Caco-2 (cell line): ENCODE results near the gene ULK2. TPM values are rescaled to one million over a fixed set of nuclear protein-coding genes. Genes with fewer than 3 reads are reported as not detected.

Experiments
- BruUV-seq: library from RNA; stranded (reverse); fragments of 400-500 nt; replicated peaks from 2 replicates; lab custom pipeline; 2021; lab: Mats Ljungman, UMichigan
- CTCF ChIA-PET: fragments of 300-600 bp; sonication (Branson Sonifier 250); formaldehyde crosslinking; loops from one replicate; lab custom pipeline; 2022; ENCODE audit warnings: antibody characterized with exemption; lab: Charles Lee
- POLR2A ChIA-PET: fragments of 300-600 bp; sonication (Branson Sonifier 250); formaldehyde crosslinking; loops from one replicate; lab custom pipeline; 2022; ENCODE audit warnings: antibody characterized with exemption; lab: Charles Lee
- DNase-seq, 2 experiments: peaks; one replicate each; pipeline versions ENCODE4 v3.0.0 to v3.0.0-alpha.2; 2020 to 2022
- H3K27me3 ChIP-seq: replicated peaks from 2 replicates; pipeline ENCODE4 v1.6.0; 2011; ENCODE audit warnings: low read length; ENCODE audit not compliant: control insufficient read depth, insufficient read depth
- H3K36me3 ChIP-seq: 2 replicates; pipeline ENCODE4 v1.5.1; 2011; ENCODE audit warnings: low read length; ENCODE audit not compliant: control insufficient read depth, insufficient read depth
- H3K4me1 ChIP-seq: fragments of 250-450 bp; sonication (Bioruptor Pico); 2 replicates; pipeline ENCODE4 v1.5.1; 2020; ENCODE audit warnings: mild to moderate bottlenecking
- H3K4me3 ChIP-seq: 2 replicates; pipeline ENCODE4 v1.5.1; 2011; ENCODE audit warnings: low read depth, mild to moderate bottlenecking, control low read depth, low read length
- H3K9me3 ChIP-seq: fragments of 250-450 bp; sonication (Bioruptor Pico); 2 replicates; pipeline ENCODE4 v1.5.1; 2020; ENCODE audit warnings: mild to moderate bottlenecking, moderate library complexity
- H3K27ac Mint-ChIP-seq: one replicate; pipeline ENCODE4 v1.8.0; 2022; ENCODE audit warnings: mixed read lengths; ENCODE audit not compliant: unreplicated experiment
- H3K27me3 Mint-ChIP-seq: one replicate; pipeline ENCODE4 v1.8.0; 2022; ENCODE audit warnings: mixed read lengths; ENCODE audit not compliant: insufficient read depth, unreplicated experiment
- H3K36me3 Mint-ChIP-seq: one replicate; pipeline ENCODE4 v1.8.0; 2022; ENCODE audit warnings: mild to moderate bottlenecking, mixed read lengths; ENCODE audit not compliant: insufficient read depth, unreplicated experiment
- H3K4me1 Mint-ChIP-seq: one replicate; pipeline ENCODE4 v1.8.0; 2022; ENCODE audit warnings: low read depth, mixed read lengths; ENCODE audit not compliant: unreplicated experiment
- H3K4me3 Mint-ChIP-seq: one replicate; pipeline ENCODE4 v1.8.0; 2022; ENCODE audit warnings: mild to moderate bottlenecking, moderate library complexity, mixed read lengths; ENCODE audit not compliant: unreplicated experiment
- H3K9me3 Mint-ChIP-seq: one replicate; pipeline ENCODE4 v1.8.0; 2022; ENCODE audit warnings: mixed read lengths; ENCODE audit not compliant: unreplicated experiment
- intact Hi-C: fragments of 100-400 bp; cut with micrococcal nuclease; formaldehyde crosslinking; loops from one replicate; pipeline ENCODE4 v1.10.0; 2022; ENCODE audit not compliant: unreplicated experiment
- total RNA-seq: library from RNA; stranded (reverse); gene quantifications from 2 replicates; pipeline ENCODE4 v1.2.3, GENCODE V29; 2022
- TF ChIP-seq, protein P1 (sequence below), 2 experiments: fragments of 200-600 bp in 1 of 2; IDR thresholded peaks; 1 replicate in 1 of 2; 2 replicates in 1 of 2; pipeline versions ENCODE4 v1.5.1 to v1.8.0; 2011 to 2022; ENCODE audit warnings: antibody characterized with exemption in 1 of 2, control low read depth in 1 of 2, inconsistent platforms in 1 of 2, low read depth in 1 of 2, low read length in 1 of 2, mild to moderate bottlenecking in 1 of 2, moderate library complexity in 1 of 2; ENCODE audit not compliant: insufficient read depth in 1 of 2, severe bottlenecking in 1 of 2, unreplicated experiment in 1 of 2

ULK2 gene
- total RNA-seq, 1 experiment from 2014 or later: 9.2 TPM

- TF ChIP-seq, protein P1, sequence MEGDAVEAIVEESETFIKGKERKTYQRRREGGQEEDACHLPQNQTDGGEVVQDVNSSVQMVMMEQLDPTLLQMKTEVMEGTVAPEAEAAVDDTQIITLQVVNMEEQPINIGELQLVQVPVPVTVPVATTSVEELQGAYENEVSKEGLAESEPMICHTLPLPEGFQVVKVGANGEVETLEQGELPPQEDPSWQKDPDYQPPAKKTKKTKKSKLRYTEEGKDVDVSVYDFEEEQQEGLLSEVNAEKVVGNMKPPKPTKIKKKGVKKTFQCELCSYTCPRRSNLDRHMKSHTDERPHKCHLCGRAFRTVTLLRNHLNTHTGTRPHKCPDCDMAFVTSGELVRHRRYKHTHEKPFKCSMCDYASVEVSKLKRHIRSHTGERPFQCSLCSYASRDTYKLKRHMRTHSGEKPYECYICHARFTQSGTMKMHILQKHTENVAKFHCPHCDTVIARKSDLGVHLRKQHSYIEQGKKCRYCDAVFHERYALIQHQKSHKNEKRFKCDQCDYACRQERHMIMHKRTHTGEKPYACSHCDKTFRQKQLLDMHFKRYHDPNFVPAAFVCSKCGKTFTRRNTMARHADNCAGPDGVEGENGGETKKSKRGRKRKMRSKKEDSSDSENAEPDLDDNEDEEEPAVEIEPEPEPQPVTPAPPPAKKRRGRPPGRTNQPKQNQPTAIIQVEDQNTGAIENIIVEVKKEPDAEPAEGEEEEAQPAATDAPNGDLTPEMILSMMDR (IDR thresholded peaks at IDR 0.05; ENCODE audit: insufficient read depth in 1 of 2, low read depth in 1 of 2, low read length in 1 of 2, severe bottlenecking in 1 of 2, unreplicated experiment in 1 of 2): no peak
- Mint-ChIP-seq H3K27me3 (no peaks in the 10 kb centered on the region), H3K9me3 (no peaks in the 10 kb centered on the region), H3K27ac (no peak overlapping the region), H3K4me1 (no peaks in the 10 kb centered on the region), H3K36me3 (no peaks in the 10 kb centered on the region), H3K4me3 (no peak overlapping the region)
- CTCF ChIA-PET: no interaction called here
- H3K36me3 ChIP-seq: no peaks in the 10 kb centered on the region
- H3K27me3 ChIP-seq: no peaks in the 10 kb centered on the region
- H3K9me3 ChIP-seq: no peaks in the 10 kb centered on the region
- peaks cover 17% of the 10 kb centered on the region for H3K4me1 ChIP-seq
- no TSS peak for BruUV-seq
- H3K4me3 ChIP-seq: no peak overlapping the region
- POLR2A ChIA-PET: no interaction called here
- intact Hi-C loops: no loop called here
- no peak for DNase-seq
These were observed 143.8 kb downstream of the ULK2 start for GRCh38 chr17:19723964-19724363.

Other genes starting within 250 kb of the ULK2 start
- 71.9 and 84.0 TPM in 2 replicates for gene ALDH3A2, start 219.2 kb downstream of the ULK2 start, total RNA-seq
- 0.16 and 0.20 TPM in 2 replicates for gene SLC47A2, start 151.4 kb downstream of the ULK2 start, total RNA-seq
- gene ALDH3A1, start 119.6 kb downstream of the ULK2 start, total RNA-seq: 7.1 and 8.3 TPM in 2 replicates
- 39.9 and 41.2 TPM in 2 replicates for gene AKAP10, start 109.9 kb upstream of the ULK2 start, total RNA-seq
- 111 and 123 TPM in 2 replicates for gene SPECC1, start 141.4 kb upstream of the ULK2 start, total RNA-seq